Uterus (tissue), 2 donors: ENCODE measurements around the gene CGN.

Source experiments
- CTCF ChIP-seq, 4 experiments: fragments of 200-600 bp in 2 of 4; fragments of 450-650 bp in 2 of 4; sonication (generic) in 2 of 4; IDR thresholded peaks; one replicate each; pipeline ENCODE4 v1.5.1; 2016 to 2019; ENCODE audit warnings: antibody characterized with exemption in 4 of 4, mild to moderate bottlenecking in 2 of 4, moderate library complexity in 1 of 4
- POLR2A ChIP-seq, 2 donors: fragments of 450-650 bp; IDR thresholded peaks; one replicate each; pipeline ENCODE4 v1.6.1; 2016; ENCODE audit warnings: antibody characterized with exemption in 2 of 2, mild to moderate bottlenecking in 1 of 2, moderate library complexity in 1 of 2

GRCh38 chr1:151562661-151563060, 51.5 kb downstream of the CGN start:
- no peak for TF ChIP-seq CTCF (IDR thresholded peaks at IDR 0.05)
- TF ChIP-seq POLR2A (IDR thresholded peaks at IDR 0.05): no peak
